GM12874 (cell line): ENCODE results near the gene CDCP2.

ENCODE experiments used
- CTCF ChIP-seq: IDR thresholded peaks from 2 replicates; pipeline ENCODE4 v1.5.1; 2011; ENCODE audit warnings: low read depth, mild to moderate bottlenecking, control low read depth, low read length, moderate library complexity; ENCODE audit not compliant: insufficient read depth

CDCP2 gene

DNA sequence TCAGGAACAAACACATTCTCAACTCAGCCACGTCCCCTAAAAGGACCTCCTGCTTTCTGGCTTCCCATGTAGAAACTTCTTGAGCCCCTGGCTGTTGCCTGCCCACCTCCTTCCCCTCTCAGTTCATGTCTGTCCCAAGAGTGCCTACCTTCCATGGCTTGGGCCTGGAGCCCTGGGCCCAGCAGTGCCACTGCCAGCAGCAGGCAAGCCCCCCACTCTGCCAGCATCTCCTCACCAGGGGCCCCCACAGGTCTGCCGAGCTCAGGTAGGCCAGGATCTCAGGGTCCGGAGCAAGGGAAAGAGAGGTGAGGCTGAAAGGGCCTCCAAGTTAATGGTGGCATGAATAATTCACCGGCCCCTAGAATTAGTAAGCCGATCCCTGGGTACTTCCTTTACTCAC lies at the start of gene CDCP2:
CDCP2 (minus strand) TSS at position 305 of the 400 bp plus-strand sequence; CDS start at position 227, 78 bp downstream.
- no peak for TF ChIP-seq CTCF

GRCh38 chr1:54200519-54200997 lies 47.8 kb upstream of the CDCP2 start:
- no peak for TF ChIP-seq CTCF

DNA sequence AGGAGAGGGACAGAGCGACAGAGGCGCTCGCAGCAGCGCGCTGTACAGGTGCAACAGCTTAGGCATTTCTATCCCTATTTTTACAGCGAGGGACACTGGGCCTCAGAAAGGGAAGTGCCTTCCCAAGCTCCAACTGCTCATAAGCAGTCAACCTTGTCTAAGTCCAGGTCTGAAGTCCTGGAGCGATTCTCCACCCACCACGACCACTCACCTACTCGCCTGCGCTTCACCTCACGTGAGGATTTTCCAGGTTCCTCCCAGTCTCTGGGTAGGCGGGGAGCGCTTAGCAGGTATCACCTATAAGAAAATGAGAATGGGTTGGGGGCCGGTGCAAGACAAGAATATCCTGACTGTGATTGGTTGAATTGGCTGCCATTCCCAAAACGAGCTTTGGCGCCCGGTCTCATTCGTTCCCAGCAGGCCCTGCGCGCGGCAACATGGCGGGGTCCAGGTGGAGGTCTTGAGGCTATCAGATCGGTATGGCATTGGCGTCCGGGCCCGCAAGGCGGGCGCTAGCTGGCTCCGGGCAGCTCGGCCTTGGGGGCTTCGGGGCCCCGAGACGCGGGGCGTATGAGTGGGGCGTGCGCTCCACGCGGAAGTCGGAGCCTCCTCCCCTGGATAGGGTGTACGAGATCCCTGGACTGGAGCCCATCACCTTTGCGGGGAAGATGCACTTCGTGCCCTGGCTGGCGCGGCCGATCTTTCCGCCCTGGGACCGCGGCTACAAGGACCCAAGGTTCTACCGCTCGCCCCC lies 47.1 kb upstream of the CDCP2 start, which contains the start of the genes CYB5RL and MRPL37:
CYB5RL (minus strand) TSS at position 266 of the 754 bp plus-strand sequence. CDS start 4,414 bp downstream, outside the sequence.
MRPL37 (plus strand) TSS at position 403 of the 754 bp plus-strand sequence; CDS start at position 480, 77 bp downstream.
- no peak for TF ChIP-seq CTCF

GRCh38 chr1:54199151-54199764 lies 46.5 kb upstream of the CDCP2 start:
- TF ChIP-seq CTCF = no peak

DNA sequence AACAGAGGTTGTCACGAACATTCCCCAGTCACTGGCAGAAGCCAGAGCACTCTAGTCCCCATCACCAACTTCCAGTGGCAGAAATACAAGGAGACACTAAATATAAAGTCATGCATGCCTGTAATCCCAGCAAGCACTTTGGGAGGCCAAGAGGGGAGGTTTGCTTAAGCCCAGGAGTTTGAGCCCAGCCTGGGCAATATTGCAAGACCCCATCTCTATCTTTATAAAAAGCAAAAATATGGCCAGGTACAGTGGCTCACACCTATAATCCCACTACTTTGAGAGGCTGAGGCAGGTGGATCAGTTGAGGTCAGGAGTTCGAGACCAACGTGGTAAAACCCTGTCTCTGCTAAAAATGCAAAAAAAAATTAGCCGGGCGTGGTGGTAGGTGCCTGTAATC lies 40.7 kb upstream of the CDCP2 start:
- TF ChIP-seq CTCF = no peak

GRCh38 chr1:54191525-54191924 lies 38.7 kb upstream of the CDCP2 start:
- no peak for TF ChIP-seq CTCF

DNA sequence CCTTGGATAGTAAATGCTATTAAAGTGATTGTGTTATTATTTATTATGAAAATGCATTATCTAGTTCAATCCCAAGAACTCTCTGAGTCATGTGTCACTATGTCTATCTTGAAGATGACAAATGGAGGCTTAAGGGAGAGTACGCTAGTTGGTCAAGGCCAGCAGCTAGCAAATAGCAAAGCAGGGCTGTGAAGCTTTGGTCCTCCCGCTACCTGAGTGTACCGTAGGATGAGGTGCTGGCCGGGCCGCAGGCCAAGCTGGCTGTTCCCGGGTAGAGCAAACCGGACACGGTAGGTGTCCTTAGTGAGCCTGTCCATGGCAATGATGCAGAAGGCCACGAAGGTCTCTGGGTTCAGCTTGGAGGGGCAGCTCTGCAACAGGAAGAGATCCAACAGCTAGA lies 37.7 kb upstream of the CDCP2 start:
- no peak for TF ChIP-seq CTCF
